A549 (cell line): ENCODE data around the gene SETD9. TPM values are rescaled to one million over a fixed set of nuclear protein-coding genes. Genes with fewer than 3 reads are reported as not detected.

Source experiments
- ATAC-seq, 2 experiments: fragments of 200-7000 bp in 1 of 2; fragments of >200 bp in 1 of 2; cut with Nextera tagmentation in 1 of 2; cut with Tn5 transposase in 1 of 2; 3 replicates each; pipeline versions ENCODE4 v1.8.0 to v1.9.1; 2018 to 2020; ENCODE audit warnings: mild to moderate bottlenecking in 1 of 2, moderate library complexity in 1 of 2
- CTCF ChIA-PET: fragments of 300-600 bp; sonication (Branson Sonifier 250); formaldehyde crosslinking; extraction: SDS; loops from one replicate; lab custom pipeline; 2021; ENCODE audit warnings: antibody characterized with exemption, inconsistent platforms; lab: Yijun Ruan, JAX
- POLR2A ChIA-PET: fragments of 350-600 bp; formaldehyde crosslinking; extraction: SDS; loops from one replicate; lab custom pipeline; 2021; ENCODE audit warnings: antibody characterized with exemption, inconsistent platforms; lab: Yijun Ruan, JAX
- DNase-seq, 2 experiments: peaks; one replicate each; pipeline versions ENCODE4 v3.0.0 to v3.0.0-alpha.2; 2011 to 2016; ENCODE audit warnings: low read depth in 1 of 2, low spot score in 1 of 2
- FAIRE-seq: peaks from 2 replicates; lab custom pipeline; 2011; peaks lifted over from hg19 to GRCh38; lab: Jason Lieb, UNC
- H3K27ac ChIP-seq, 2 experiments: fragments of >200 bp; sonication (Bioruptor Twin); formaldehyde crosslinking; 3 replicates each; pipeline ENCODE4 v1.5.1; 2016 to 2017
- H3K4me1 ChIP-seq: fragments of >200 bp; sonication (Bioruptor Twin); formaldehyde crosslinking; 3 replicates; pipeline ENCODE4 v1.6.1; 2016
- H3K4me2 ChIP-seq: fragments of >200 bp; sonication (Bioruptor Twin); formaldehyde crosslinking; 3 replicates; pipeline ENCODE4 v1.6.1; 2016
- H3K4me3 ChIP-seq: fragments of >200 bp; sonication (Bioruptor Twin); formaldehyde crosslinking; 3 replicates; pipeline ENCODE4 v1.5.1; 2016
- H3K9me3 ChIP-seq: fragments of >200 bp; sonication (Bioruptor Twin); formaldehyde crosslinking; 3 replicates; pipeline ENCODE4 v1.6.1; 2016
- CHD2 ChIP-seq: fragments of 150-350 bp; IDR thresholded peaks from 2 replicates; pipeline ENCODE4 v1.6.1; 2014; ENCODE audit warnings: low read length; ENCODE audit not compliant: partially characterized antibody
- CHD4 ChIP-seq: fragments of 200-600 bp; sonication (generic); IDR thresholded peaks from 2 replicates; pipeline ENCODE4 v1.6.1; 2016; ENCODE audit warnings: antibody characterized with exemption, mild to moderate bottlenecking, borderline replicate concordance
- EHF ChIP-seq: fragments of 250-450 bp; sonication (Bioruptor Pico); IDR thresholded peaks from 2 replicates; pipeline ENCODE4 v1.5.0; 2020; ENCODE audit warnings: mild to moderate bottlenecking
- EHMT2 ChIP-seq: fragments of 200-600 bp; sonication (generic); IDR thresholded peaks from 2 replicates; pipeline ENCODE4 v1.6.1; 2016; ENCODE audit warnings: antibody characterized with exemption, low read depth, mild to moderate bottlenecking, moderate library complexity
- EP300 ChIP-seq, 2 experiments: fragments of >200 bp; sonication (Bioruptor Twin); formaldehyde crosslinking; IDR thresholded peaks; 2 replicates in 1 of 2; 3 replicates in 1 of 2; pipeline ENCODE4 v1.6.1; 2016 to 2017
- FOSL2 ChIP-seq, 2 experiments: fragments of 450-650 bp in 1 of 2; fragments of >200 bp in 1 of 2; sonication (Bioruptor Twin) in 1 of 2; formaldehyde crosslinking; IDR thresholded peaks; 2 replicates each; pipeline versions ENCODE4 v1.5.0 to v1.6.1; 2016 to 2020; ENCODE audit warnings: mild to moderate bottlenecking in 1 of 2, moderate library complexity in 1 of 2
- HEYL ChIP-seq: fragments of 250-450 bp; sonication (Bioruptor Pico); IDR thresholded peaks from 2 replicates; pipeline ENCODE4 v1.8.0; 2021; ENCODE audit warnings: mild to moderate bottlenecking, moderate library complexity
- HOXA7 ChIP-seq: fragments of 250-450 bp; sonication (Bioruptor Pico); IDR thresholded peaks from 2 replicates; pipeline ENCODE4 v1.5.0; 2020; ENCODE audit warnings: mild to moderate bottlenecking, moderate library complexity
- HOXB5 ChIP-seq: fragments of 250-450 bp; sonication (Bioruptor Pico); IDR thresholded peaks from 2 replicates; pipeline ENCODE4 v1.5.0; 2020; ENCODE audit warnings: mild to moderate bottlenecking, moderate library complexity
- JUN ChIP-seq, 2 experiments: fragments of >200 bp; sonication (Bioruptor Twin); formaldehyde crosslinking; IDR thresholded peaks; 2 replicates in 1 of 2; 3 replicates in 1 of 2; pipeline ENCODE4 v1.6.1; 2016 to 2017
- JUNB ChIP-seq: fragments of >200 bp; sonication (Bioruptor Twin); formaldehyde crosslinking; IDR thresholded peaks from 2 replicates; pipeline ENCODE4 v1.6.1; 2016
- NPAS2 ChIP-seq: fragments of 250-450 bp; sonication (Bioruptor Pico); IDR thresholded peaks from 2 replicates; pipeline ENCODE4 v1.8.0; 2022; ENCODE audit warnings: mild to moderate bottlenecking, moderate library complexity, borderline replicate concordance
- NR3C1 ChIP-seq: fragments of >200 bp; sonication (Bioruptor Twin); formaldehyde crosslinking; IDR thresholded peaks from 3 replicates; pipeline ENCODE4 v1.6.1; 2017
- PHF8 ChIP-seq: fragments of 200-600 bp; sonication (generic); IDR thresholded peaks from 2 replicates; pipeline ENCODE4 v1.6.1; 2016; ENCODE audit warnings: low read depth, mild to moderate bottlenecking, antibody characterized with exemption, moderate library complexity, borderline replicate concordance
- RCOR1 ChIP-seq: fragments of 150-350 bp; IDR thresholded peaks from 2 replicates; pipeline ENCODE4 v1.6.1; 2014; ENCODE audit warnings: antibody characterized with exemption, low read length, low read depth
- SMC3 ChIP-seq: fragments of >200 bp; sonication (Bioruptor Twin); formaldehyde crosslinking; IDR thresholded peaks from 3 replicates; pipeline ENCODE4 v1.6.1; 2018; ENCODE audit warnings: inconsistent platforms
- TFCP2L1 ChIP-seq: fragments of 250-450 bp; sonication (Bioruptor Pico); IDR thresholded peaks from 2 replicates; pipeline ENCODE4 v1.5.0; 2021; ENCODE audit warnings: mild to moderate bottlenecking
- ZC3H11A ChIP-seq: fragments of 450-650 bp; IDR thresholded peaks from 2 replicates; pipeline ENCODE4 v1.6.1; 2014; ENCODE audit warnings: antibody characterized with exemption, mild to moderate bottlenecking
- WGBS: methylation state at CpG from one replicate; pipeline ENCODE4 v1.1.6; 2017; ENCODE audit errors: missing lambda C conversion rate; 5-methylcytosine and 5-hydroxymethylcytosine counted together
- polyA plus RNA-seq, 4 experiments: library from polyadenylated mRNA; depleted of rRNA in 3 of 4; stranded (reverse); fragments of >200 nt; fragmentation: RNase III in 1 of 4; extraction: RNeasy Plus Mini Kit Qiagen cat#74134 plus additional on column Dnase treatment in 1 of 4; gene quantifications; 2 replicates in 3 of 4; 3 replicates in 1 of 4; pipeline ENCODE4 v1.2.3, GENCODE V29; 2011 to 2017
- TF ChIP-seq, protein P1 (sequence below): fragments of 450-650 bp; IDR thresholded peaks from 2 replicates; pipeline ENCODE4 v1.6.1; 2014; ENCODE audit warnings: antibody characterized with exemption
- TF ChIP-seq, protein P2 (sequence below): IDR thresholded peaks from 2 replicates; pipeline ENCODE4 v1.6.1; 2012
- TF ChIP-seq, protein P3 (sequence below): IDR thresholded peaks from 2 replicates; pipeline ENCODE4 v1.6.1; 2012; ENCODE audit warnings: low read depth, borderline replicate concordance
- TF ChIP-seq, protein P4 (sequence below): fragments of >200 bp; sonication (Bioruptor Twin); formaldehyde crosslinking; IDR thresholded peaks from 3 replicates; pipeline ENCODE4 v1.5.1; 2016
- TF ChIP-seq, protein P5 (sequence below): fragments of 150-350 bp; IDR thresholded peaks from 2 replicates; pipeline ENCODE4 v1.6.1; 2014; ENCODE audit warnings: low read depth, mild to moderate bottlenecking, low read length

SETD9 gene
- polyA plus RNA-seq, 2 of the 4 experiments (the other 2 are of a cell fraction) = 8.5 to 13.1 TPM

DNA sequence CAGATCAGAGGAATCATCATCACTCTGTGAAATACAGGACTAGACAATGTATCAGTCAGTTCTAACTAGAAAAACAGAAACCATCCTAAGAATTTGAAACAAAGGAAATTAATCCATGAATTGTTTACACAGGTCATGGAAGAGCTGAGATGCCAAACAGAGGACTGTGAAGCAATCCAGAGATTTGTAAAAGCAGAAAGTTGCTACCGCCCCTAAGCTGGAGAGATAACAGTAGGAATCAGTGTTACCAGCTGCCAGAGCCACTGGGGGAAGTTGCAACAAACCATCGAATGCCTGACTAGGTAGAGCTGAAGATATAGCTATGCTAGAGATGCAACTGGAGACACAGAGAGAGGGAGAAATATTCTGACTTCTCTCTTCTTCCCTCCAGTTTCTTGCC is 52.9 kb downstream of the SETD9 start (continued):
- no peak for TF ChIP-seq EHF (CRISPR knock-in tag)
- no peak for TF ChIP-seq CHD4
- TF ChIP-seq, protein P1, sequence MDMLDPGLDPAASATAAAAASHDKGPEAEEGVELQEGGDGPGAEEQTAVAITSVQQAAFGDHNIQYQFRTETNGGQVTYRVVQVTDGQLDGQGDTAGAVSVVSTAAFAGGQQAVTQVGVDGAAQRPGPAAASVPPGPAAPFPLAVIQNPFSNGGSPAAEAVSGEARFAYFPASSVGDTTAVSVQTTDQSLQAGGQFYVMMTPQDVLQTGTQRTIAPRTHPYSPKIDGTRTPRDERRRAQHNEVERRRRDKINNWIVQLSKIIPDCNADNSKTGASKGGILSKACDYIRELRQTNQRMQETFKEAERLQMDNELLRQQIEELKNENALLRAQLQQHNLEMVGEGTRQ = no peak
- no peak for TF ChIP-seq EP300 (IDR thresholded peaks at IDR 0.05)
- TF ChIP-seq, protein P2, sequence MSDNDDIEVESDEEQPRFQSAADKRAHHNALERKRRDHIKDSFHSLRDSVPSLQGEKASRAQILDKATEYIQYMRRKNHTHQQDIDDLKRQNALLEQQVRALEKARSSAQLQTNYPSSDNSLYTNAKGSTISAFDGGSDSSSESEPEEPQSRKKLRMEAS = no peak
- TF ChIP-seq, protein P3, sequence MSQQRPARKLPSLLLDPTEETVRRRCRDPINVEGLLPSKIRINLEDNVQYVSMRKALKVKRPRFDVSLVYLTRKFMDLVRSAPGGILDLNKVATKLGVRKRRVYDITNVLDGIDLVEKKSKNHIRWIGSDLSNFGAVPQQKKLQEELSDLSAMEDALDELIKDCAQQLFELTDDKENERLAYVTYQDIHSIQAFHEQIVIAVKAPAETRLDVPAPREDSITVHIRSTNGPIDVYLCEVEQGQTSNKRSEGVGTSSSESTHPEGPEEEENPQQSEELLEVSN = no peak
- TF ChIP-seq PHF8 = no peak

DNA sequence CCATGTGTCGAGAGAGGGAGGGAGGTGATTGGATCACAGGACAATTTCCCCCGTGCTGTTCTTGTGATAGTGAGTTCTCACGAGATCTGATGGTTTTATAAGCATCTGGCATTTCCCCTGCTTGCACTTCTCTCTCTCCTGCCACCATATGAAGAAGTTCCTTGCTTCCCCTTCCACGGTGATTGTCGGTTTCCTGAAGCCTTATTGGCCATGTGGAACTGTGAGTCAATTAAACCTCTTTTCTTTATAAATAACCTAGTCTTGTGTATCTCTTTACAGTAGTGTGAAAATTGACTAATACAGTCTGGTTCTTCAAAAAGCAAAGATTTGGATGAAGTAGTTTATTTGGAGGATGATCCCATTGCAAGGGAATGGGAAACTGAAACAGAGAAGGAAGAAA is 53.9 kb downstream of the SETD9 start:
- Histone ChIP-seq H3K4me2 (no peak overlapping the region), H3K27ac (no peak overlapping the region), H3K9me3 (no peaks in the 10 kb centered on the region)
- DNase-seq (no peak), FAIRE-seq (no peak)
- POLR2A ChIA-PET = interaction anchor here (1.6 kb wide), 1 partner anchor 53 kb away, joined by 3 read pairs; no protein-coding TSS in a partner anchor
- 15% methylated on average over 5 of the region's 5 CpGs for WGBS
- TF ChIP-seq HEYL (CRISPR knock-in tag) (no peak), TFCP2L1 (CRISPR knock-in tag) (no peak), NPAS2 (CRISPR knock-in tag) (no peak), CHD2 (no peak), HOXA7 (CRISPR knock-in tag) (no peak), NR3C1 (no peak), SMC3 (no peak), RCOR1 (no peak), JUN (IDR thresholded peaks at IDR 0.05) (no peak), ZC3H11A (no peak), JUNB (no peak), HOXB5 (no peak), EHMT2 (no peak), FOSL2 (IDR thresholded peaks at IDR 0.05) (no peak), FOSL2 (CRISPR knock-in tag; IDR thresholded peaks at IDR 0.05) (no peak), EHF (CRISPR knock-in tag) (no peak)
- TF ChIP-seq, protein P4, sequence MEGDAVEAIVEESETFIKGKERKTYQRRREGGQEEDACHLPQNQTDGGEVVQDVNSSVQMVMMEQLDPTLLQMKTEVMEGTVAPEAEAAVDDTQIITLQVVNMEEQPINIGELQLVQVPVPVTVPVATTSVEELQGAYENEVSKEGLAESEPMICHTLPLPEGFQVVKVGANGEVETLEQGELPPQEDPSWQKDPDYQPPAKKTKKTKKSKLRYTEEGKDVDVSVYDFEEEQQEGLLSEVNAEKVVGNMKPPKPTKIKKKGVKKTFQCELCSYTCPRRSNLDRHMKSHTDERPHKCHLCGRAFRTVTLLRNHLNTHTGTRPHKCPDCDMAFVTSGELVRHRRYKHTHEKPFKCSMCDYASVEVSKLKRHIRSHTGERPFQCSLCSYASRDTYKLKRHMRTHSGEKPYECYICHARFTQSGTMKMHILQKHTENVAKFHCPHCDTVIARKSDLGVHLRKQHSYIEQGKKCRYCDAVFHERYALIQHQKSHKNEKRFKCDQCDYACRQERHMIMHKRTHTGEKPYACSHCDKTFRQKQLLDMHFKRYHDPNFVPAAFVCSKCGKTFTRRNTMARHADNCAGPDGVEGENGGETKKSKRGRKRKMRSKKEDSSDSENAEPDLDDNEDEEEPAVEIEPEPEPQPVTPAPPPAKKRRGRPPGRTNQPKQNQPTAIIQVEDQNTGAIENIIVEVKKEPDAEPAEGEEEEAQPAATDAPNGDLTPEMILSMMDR = no peak
- TF ChIP-seq, protein P5, sequence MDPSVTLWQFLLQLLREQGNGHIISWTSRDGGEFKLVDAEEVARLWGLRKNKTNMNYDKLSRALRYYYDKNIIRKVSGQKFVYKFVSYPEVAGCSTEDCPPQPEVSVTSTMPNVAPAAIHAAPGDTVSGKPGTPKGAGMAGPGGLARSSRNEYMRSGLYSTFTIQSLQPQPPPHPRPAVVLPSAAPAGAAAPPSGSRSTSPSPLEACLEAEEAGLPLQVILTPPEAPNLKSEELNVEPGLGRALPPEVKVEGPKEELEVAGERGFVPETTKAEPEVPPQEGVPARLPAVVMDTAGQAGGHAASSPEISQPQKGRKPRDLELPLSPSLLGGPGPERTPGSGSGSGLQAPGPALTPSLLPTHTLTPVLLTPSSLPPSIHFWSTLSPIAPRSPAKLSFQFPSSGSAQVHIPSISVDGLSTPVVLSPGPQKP = no peak
- TF ChIP-seq, protein P1 = no peak
- TF ChIP-seq, all 56 proteins: peak for 0
- Histone ChIP-seq H3K4me1 (no peaks in the 10 kb centered on the region), H3K4me3 (no peak overlapping the region)
- ATAC-seq = no peak
- CTCF ChIA-PET = no interaction called here
